TTC549 (cell line): ENCODE data around the gene DNAI2.

Experiments
- FAIRE-seq: peaks from 2 replicates; lab custom pipeline; 2012; peaks lifted over from hg19 to GRCh38; lab: Jason Lieb, UNC

Gene DNAI2

GRCh38 chr17:74274060-74274708 lies at the start of gene DNAI2:
Gene DNAI2 (plus strand): TSS chr17:74274234. CDS start chr17:74281818, 7,584 bp downstream.
- no peak for FAIRE-seq

DNA sequence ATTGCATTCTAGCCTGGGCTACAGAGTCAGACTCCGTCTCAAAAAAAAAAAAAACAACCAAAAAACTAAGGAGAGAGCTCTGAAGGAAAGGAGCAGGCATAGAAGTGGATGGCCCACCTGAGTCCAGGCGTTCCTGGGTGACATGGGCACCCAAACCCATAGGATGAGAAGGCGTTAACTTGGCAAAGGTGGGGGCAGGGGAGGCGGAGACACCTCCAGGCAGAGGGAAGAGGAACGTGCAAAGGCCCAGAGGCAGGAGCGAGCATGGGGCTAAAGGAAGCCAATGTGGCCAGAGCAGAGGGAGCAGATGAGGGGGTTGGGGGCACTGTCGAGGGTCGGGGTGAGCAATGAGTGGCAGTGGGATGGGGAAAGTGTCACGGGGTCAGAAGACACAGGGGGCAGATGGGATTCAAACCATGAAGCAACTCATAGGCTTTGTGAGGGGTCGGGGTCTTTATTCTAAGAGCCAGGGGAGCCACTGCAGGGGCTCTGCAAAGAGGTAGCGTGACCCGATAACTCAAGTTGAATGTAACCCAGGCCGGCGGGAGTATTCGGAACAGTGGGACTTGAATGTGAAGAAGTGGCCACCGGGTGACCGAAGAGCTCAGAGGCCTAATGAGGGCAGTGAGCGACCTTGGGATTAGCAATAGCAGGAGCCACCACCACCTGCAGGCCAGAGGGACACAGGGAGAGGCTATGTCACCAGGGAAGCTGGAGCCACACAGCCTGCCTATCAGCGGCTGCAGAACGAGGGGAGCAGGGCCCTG lies 48.9 kb upstream of the DNAI2 start:
- FAIRE-seq, result no peak

DNA sequence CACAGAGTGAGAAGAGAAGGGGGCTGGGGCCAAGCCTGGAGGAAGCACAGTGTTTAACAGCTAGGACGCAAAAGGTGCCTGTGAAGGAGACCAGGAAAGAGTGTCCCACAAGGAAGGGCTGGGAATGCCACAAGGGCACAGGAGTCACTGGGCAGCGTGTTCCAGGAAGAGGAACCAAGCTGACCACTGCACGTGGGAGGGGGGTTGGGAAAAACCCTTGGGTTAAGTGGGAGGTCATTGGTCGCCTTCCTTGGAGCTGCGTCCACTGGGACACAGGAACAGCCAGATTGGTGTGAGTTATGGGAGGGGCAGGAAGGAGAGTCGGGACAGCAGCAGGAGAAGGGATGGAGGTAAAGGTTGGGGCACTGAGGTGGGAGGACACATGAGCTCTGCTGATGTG lies 47.8 kb upstream of the DNAI2 start:
- FAIRE-seq, result no peak

DNA sequence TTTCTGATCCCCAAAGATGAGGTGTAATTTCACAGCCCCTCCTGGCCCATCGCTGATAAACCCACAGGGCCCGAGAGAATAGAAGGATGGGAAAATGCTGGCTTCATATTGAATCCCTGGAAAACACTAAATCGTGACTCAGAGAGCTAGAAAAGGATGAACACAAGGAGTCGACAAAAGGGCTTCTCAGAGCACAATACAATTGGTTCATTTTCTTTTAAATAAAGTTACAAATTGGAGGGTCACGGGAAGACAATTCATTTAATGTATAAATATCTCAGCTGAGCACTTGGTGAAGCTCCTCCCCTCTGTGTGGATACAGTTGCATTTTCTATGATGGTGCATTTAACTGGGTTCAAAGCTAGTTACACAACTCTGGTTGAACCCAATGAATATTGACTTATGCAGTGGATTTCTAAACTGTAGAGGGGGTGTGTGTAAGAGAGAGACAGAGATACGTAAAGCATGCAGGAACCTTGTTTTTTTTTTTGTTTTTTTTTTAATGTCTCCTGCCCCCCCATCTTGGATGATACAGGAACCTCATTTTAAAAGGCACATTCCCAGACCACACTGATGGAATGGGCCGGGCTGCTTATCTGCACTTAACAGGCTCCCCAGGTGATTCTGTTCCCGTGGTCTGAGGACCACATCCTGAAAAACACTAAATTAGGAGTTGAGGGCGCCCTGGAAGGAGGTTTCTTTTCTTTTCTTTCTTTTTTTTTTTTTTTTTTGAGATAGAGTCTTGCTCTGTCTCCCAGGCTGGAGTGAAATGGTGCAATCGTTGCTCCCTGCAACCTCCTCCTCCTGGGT lies 46.6 kb upstream of the DNAI2 start:
- no peak for FAIRE-seq

- FAIRE-seq, result no peak
Observed at GRCh38 chr17:74228306-74228978, 45.6 kb upstream of the DNAI2 start.

DNA sequence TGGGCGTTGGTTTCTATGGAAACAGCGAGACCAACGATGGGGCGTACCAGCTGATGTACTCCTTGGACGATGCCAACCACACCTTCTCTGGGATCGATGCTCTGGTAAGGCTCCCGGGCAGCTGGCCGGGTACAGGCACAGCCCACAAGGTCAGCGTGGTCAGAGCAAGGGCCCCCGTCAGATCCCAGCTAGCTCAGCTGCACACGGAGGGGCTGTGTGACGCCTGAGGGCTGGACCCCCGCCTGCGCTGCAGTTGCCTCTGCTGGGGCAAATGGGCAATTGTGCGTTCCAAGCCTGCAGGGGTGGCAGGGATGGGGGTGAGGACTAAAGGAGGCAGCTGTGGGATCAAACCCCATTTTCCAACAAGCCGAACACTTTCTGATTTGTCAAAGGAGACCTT lies 43.1 kb upstream of the DNAI2 start:
- no peak for FAIRE-seq

GRCh38 chr17:74231928-74232907 lies 41.8 kb upstream of the DNAI2 start:
- FAIRE-seq, result no peak

DNA sequence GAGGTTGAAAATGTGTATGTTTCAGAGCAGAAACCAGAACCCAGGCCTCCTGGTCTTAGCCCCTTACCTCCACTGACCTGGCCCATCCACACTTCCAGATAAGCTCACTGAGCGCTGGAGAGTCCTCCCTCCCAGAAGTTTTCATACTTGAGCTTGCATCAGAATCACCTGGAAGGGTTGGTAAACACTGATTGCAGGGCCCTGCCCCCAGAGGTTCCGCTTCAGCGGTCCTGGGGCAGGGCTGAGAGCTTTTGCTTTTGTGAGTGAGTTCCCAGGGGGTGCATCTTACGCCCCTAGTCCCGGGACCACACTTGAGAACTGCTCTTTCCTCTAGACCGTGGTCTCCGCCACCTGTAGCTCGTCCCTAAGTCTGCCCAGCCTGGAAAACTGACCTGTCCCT lies 40.1 kb upstream of the DNAI2 start:
- FAIRE-seq, result no peak

DNA sequence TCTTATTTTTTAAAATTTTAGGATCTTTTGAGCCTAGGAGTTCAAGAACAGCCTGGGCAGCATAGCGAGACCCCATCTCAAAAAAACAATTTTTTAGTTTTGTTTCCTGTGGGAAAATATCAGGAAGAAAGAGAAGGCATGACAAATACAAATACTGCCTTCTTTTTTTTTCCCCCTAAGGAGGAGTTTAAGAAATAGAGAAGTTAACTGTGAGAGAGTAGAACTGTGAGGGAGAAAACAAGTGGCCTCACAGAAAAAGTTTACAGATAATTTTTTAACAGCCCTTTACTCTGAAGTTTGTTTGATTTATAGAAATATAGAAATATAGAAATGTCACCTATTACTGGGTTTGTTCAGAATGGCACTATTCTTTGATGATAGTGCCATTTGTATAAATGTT lies 39.5 kb upstream of the DNAI2 start:
- no peak for FAIRE-seq

DNA sequence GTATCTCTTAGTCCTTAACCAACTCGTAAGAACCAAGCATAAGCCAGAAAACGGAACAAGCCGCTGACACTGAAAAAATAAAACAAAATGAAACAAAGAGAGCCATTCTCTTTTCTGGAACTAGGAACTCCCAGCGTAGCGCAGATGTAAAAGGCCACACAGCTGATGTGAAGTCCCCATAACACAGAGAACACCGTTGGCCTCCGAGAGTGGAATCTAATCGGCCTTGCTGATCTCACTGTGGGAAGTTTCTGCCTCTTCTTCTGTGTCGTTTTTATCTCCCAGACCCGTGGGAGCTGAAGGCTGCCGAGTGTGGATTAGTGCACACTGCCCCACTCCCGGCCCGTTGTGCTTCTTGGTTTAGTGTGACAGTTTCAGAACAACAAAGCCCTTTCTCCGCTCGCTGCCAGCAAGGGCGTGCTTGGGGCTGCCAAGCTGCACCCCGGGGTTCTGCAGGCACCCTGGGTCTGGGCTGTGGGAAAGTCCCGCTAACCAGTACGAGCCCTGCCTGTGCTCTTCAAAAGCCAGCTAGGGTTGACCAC lies 38.9 kb upstream of the DNAI2 start:
- no peak for FAIRE-seq

DNA sequence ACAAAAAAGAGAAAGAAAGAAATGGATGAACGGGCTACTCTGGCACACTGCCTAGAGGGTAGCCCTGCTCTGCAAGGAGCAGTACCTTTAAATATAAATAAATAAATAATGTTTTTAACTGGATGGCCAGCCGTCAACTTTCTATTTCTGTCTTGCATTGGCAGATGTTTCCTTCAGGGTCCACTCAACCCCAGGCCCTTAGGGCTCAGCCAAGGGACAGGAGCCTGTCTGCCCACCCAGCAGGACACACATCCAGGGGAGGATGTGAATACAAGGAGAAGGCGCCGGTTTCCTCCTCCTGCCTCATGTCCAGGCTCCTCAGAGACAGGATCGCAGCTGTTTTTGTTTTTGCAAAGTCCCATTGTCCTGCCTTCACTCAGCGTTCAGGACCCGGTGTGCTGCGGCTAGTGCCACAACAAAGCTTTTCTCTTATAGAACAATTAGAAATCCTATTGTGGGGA lies 38.1 kb upstream of the DNAI2 start:
- FAIRE-seq, result no peak

DNA sequence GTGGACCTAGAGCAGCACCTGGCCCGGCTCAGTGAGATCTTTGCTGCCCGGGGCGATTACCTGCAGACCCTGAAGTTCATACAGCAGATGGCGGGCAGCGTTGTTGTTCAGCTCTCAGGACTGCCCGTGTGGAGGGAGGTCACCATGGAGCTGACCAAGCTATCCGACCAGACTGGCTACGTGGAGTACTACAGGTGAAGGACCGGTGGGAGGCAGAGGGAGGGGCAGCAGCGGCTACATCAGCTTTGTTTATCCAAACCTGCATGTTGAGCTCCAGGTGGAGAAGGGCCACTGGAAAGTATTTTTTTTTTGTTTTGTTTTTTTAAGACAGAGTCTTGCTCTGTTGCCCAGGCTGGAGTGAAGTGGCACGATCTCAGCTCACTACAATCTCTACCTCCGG lies 36.7 kb upstream of the DNAI2 start:
- no peak for FAIRE-seq

DNA sequence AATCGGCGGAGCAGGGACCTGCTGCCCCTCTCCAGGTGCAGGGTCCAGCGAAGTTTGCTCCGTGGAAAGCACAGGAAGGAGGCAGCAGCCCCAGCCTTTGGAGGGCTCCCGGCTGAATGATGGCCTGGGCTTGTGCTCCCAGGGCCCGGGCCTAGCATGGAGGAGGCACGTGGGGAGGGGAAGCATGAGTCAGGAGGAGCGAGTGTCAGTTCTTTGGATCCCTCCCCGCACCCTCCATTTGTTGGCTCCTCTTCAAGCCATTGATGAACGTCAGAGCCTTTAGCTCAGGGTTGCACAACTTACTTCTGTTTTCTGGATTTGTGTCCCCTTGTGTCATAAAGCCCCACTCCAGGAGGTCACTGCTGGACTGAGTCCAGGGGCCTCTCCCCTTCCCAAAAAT lies 34.9 kb upstream of the DNAI2 start:
- FAIRE-seq, result no peak

- no peak for FAIRE-seq
Observed at GRCh38 chr17:74240618-74241205, 33.3 kb upstream of the DNAI2 start.

DNA sequence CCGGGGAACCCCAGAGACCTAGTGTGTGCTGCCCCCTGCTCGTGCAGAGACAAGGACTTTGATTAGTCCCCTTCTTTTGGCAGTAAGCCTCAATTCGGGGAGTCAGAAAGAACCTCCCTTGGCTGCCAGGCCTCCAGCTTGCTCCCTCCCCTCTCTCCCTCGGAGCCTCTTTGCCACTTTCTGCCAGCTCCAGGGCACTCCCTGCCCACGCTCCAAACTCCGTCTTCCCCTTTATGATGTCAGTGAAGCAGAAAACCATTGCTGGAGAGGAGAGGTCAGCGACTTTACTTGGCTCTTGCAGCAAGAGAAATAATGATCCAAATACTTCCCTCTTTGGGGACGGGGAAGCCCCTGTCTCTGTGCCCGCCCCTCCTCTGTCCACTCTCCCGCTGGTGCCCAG lies 32.6 kb upstream of the DNAI2 start:
- FAIRE-seq, result no peak

- FAIRE-seq, result no peak
Observed at GRCh38 chr17:74241847-74242246, 32.2 kb upstream of the DNAI2 start.

DNA sequence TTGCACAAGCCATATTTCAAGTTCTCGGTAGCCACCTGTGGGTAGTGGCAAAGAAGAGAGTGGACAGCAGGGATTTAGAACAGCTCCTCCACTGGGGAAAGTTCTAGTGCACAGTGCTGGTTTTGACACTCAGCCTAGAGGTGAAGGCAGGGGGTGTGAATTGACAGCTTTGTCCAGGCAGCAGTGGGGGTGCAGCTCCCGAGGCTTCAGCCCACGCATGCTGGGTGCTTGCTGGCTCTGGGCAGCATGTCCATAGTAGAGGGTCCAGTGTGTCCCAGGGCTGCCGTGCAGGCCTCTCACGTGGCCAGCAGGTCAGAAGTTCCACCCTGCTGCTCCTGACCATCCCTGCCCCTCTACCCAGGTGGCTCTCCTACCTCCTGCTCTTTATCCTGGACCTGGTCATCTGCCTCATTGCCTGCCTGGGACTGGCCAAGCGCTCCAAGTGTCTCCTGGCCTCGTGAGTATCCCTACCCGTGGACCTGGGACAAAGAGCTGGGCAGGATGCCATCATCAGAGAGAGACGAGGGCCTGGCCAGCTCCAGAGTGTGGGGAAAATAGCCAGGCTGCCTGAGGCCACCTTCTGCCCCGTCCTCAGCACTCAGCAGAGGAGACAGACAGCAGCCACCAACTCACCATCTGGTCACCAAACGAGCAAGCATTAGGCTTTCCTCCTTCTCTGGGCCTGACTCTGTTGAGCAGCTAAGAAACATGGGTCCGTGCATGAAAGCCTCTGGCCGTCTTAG lies 30.9 kb upstream of the DNAI2 start:
- no peak for FAIRE-seq

- no peak for FAIRE-seq
Observed at GRCh38 chr17:74244128-74244527, 29.9 kb upstream of the DNAI2 start.

DNA sequence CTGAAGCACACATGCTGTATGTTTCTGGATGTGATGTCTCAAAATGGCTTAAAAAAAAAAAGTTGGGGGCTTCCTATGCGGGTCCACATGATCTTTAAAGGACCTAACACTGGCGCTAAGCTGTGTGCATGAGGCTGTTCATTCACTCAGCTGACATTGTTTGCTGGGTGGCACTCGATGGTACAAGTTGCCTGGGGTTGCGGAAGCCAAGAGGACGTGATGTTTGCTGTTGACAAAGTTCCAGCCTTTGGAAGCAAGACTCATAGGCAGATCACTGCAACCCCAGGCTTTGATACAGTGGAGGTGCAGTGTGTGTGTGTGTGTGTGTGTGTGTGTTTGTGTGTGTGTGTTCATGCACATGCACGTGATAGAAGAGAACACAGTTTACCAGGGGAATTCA lies 29.5 kb upstream of the DNAI2 start:
- no peak for FAIRE-seq
